SK-N-SH treated with all-trans-retinoic acid at 6 μM for 48 hours (cell line): ENCODE data around the gene RTL10.

ENCODE experiments used
- TCF4 ChIP-seq: fragments of 250-450 bp; sonication (Bioruptor Pico); IDR thresholded peaks from 2 replicates; pipeline ENCODE4 v1.8.0; 2021; ENCODE audit warnings: mild to moderate bottlenecking, moderate library complexity, borderline replicate concordance
- ZFP3 ChIP-seq: fragments of 250-450 bp; sonication (Bioruptor Pico); IDR thresholded peaks from 2 replicates; pipeline ENCODE4 v1.5.0; 2020; ENCODE audit warnings: mild to moderate bottlenecking, moderate library complexity
- ZFP30 ChIP-seq: fragments of 450-650 bp; formaldehyde crosslinking; IDR thresholded peaks from 2 replicates; pipeline ENCODE4 v1.5.0; 2022; ENCODE audit warnings: mild to moderate bottlenecking, moderate library complexity
- TF ChIP-seq, protein P1 (sequence below): fragments of 250-450 bp; sonication (Bioruptor Pico); IDR thresholded peaks from 2 replicates; pipeline ENCODE4 v1.8.0; 2020; ENCODE audit warnings: mild to moderate bottlenecking, moderate library complexity, borderline replicate concordance

- TF ChIP-seq, protein P1, sequence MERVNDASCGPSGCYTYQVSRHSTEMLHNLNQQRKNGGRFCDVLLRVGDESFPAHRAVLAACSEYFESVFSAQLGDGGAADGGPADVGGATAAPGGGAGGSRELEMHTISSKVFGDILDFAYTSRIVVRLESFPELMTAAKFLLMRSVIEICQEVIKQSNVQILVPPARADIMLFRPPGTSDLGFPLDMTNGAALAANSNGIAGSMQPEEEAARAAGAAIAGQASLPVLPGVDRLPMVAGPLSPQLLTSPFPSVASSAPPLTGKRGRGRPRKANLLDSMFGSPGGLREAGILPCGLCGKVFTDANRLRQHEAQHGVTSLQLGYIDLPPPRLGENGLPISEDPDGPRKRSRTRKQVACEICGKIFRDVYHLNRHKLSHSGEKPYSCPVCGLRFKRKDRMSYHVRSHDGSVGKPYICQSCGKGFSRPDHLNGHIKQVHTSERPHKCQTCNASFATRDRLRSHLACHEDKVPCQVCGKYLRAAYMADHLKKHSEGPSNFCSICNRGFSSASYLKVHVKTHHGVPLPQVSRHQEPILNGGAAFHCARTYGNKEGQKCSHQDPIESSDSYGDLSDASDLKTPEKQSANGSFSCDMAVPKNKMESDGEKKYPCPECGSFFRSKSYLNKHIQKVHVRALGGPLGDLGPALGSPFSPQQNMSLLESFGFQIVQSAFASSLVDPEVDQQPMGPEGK, result no peak
- TF ChIP-seq TCF4 (CRISPR knock-in tag) (no peak), ZFP3 (CRISPR knock-in tag) (no peak), ZFP30 (no peak)
These were observed 20.4 kb upstream of the RTL10 start for GRCh38 chr22:19875061-19875530.
